ENCODE data around the gene NPBWR2. TPM values are rescaled to one million over a fixed set of nuclear protein-coding genes. Genes with fewer than 3 reads are reported as not detected.
A peak's percentile ranks its signal among the peaks of the same experiment; 100 is the strongest.

Gene NPBWR2
- total and polyA plus RNA-seq, 2 experiments from 2014 or later = not detected

- Histone ChIP-seq H3K4me2 (no peak overlapping the region), H3K4me3 (no peak overlapping the region), H3K9me2 (ENCODE audit: insufficient read depth) (no peaks in the 10 kb centered on the region), H4K20me1 (replicated peaks; ENCODE audit: insufficient read depth) (no peaks in the 10 kb centered on the region), H3K79me2 (replicated peaks; ENCODE audit: insufficient read depth) (no peaks in the 10 kb centered on the region), H3K27ac (ENCODE audit: low read depth) (no peak overlapping the region), H3K4me1 (ENCODE audit: insufficient read depth) (no peaks in the 10 kb centered on the region), H3F3A (replicated peaks; ENCODE audit: low read depth) (peaks cover 7% of the 10 kb centered on the region), H2AFZ (no peak overlapping the region), H3K27me3 (ENCODE audit: insufficient read depth) (peaks cover 17% of the 10 kb centered on the region), H3K36me3 (ENCODE audit: insufficient read depth) (no peaks in the 10 kb centered on the region)
- TF ChIP-seq, protein P1, sequence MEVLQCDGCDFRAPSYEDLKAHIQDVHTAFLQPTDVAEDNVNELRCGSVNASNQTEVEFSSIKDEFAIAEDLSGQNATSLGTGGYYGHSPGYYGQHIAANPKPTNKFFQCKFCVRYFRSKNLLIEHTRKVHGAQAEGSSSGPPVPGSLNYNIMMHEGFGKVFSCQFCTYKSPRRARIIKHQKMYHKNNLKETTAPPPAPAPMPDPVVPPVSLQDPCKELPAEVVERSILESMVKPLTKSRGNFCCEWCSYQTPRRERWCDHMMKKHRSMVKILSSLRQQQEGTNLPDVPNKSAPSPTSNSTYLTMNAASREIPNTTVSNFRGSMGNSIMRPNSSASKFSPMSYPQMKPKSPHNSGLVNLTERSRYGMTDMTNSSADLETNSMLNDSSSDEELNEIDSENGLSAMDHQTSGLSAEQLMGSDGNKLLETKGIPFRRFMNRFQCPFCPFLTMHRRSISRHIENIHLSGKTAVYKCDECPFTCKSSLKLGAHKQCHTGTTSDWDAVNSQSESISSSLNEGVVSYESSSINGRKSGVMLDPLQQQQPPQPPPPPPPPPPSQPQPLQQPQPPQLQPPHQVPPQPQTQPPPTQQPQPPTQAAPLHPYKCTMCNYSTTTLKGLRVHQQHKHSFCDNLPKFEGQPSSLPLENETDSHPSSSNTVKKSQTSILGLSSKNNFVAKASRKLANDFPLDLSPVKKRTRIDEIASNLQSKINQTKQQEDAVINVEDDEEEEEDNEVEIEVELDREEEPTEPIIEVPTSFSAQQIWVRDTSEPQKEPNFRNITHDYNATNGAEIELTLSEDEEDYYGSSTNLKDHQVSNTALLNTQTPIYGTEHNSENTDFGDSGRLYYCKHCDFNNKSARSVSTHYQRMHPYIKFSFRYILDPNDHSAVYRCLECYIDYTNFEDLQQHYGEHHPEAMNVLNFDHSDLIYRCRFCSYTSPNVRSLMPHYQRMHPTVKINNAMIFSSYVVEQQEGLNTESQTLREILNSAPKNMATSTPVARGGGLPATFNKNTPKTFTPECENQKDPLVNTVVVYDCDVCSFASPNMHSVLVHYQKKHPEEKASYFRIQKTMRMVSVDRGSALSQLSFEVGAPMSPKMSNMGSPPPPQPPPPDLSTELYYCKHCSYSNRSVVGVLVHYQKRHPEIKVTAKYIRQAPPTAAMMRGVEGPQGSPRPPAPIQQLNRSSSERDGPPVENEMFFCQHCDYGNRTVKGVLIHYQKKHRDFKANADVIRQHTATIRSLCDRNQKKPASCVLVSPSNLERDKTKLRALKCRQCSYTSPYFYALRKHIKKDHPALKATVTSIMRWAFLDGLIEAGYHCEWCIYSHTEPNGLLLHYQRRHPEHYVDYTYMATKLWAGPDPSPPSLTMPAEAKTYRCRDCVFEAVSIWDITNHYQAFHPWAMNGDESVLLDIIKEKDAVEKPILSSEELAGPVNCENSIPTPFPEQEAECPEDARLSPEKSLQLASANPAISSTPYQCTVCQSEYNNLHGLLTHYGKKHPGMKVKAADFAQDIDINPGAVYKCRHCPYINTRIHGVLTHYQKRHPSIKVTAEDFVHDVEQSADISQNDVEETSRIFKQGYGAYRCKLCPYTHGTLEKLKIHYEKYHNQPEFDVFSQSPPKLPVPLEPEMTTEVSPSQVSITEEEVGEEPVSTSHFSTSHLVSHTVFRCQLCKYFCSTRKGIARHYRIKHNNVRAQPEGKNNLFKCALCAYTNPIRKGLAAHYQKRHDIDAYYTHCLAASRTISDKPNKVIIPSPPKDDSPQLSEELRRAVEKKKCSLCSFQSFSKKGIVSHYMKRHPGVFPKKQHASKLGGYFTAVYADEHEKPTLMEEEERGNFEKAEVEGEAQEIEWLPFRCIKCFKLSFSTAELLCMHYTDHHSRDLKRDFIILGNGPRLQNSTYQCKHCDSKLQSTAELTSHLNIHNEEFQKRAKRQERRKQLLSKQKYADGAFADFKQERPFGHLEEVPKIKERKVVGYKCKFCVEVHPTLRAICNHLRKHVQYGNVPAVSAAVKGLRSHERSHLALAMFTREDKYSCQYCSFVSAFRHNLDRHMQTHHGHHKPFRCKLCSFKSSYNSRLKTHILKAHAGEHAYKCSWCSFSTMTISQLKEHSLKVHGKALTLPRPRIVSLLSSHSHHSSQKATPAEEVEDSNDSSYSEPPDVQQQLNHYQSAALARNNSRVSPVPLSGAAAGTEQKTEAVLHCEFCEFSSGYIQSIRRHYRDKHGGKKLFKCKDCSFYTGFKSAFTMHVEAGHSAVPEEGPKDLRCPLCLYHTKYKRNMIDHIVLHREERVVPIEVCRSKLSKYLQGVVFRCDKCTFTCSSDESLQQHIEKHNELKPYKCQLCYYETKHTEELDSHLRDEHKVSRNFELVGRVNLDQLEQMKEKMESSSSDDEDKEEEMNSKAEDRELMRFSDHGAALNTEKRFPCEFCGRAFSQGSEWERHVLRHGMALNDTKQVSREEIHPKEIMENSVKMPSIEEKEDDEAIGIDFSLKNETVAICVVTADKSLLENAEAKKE (CRISPR knock-in tag; IDR thresholded peaks at IDR 0.05) = no peak
- TF ChIP-seq REST (IDR thresholded peaks at IDR 0.05; ENCODE audit: unreplicated experiment) = no peak
- TF ChIP-seq ZNF331 (CRISPR knock-in tag; IDR thresholded peaks at IDR 0.05; ENCODE audit: low read depth) = no peak
- TF ChIP-seq ZNF114 (CRISPR knock-in tag; IDR thresholded peaks at IDR 0.05) = no peak
- TF ChIP-seq NANOG (IDR thresholded peaks at IDR 0.05; ENCODE audit: borderline replicate concordance) = no peak
- TF ChIP-seq, protein P2, sequence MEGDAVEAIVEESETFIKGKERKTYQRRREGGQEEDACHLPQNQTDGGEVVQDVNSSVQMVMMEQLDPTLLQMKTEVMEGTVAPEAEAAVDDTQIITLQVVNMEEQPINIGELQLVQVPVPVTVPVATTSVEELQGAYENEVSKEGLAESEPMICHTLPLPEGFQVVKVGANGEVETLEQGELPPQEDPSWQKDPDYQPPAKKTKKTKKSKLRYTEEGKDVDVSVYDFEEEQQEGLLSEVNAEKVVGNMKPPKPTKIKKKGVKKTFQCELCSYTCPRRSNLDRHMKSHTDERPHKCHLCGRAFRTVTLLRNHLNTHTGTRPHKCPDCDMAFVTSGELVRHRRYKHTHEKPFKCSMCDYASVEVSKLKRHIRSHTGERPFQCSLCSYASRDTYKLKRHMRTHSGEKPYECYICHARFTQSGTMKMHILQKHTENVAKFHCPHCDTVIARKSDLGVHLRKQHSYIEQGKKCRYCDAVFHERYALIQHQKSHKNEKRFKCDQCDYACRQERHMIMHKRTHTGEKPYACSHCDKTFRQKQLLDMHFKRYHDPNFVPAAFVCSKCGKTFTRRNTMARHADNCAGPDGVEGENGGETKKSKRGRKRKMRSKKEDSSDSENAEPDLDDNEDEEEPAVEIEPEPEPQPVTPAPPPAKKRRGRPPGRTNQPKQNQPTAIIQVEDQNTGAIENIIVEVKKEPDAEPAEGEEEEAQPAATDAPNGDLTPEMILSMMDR (conservative IDR thresholded peaks at IDR 0.05; ENCODE audit: low read depth in 2 of 2) = no peak
- no peak for TF ChIP-seq EZH2phosphoT487 (IDR thresholded peaks at IDR 0.05; ENCODE audit: unreplicated experiment)
- TF ChIP-seq, protein P3, sequence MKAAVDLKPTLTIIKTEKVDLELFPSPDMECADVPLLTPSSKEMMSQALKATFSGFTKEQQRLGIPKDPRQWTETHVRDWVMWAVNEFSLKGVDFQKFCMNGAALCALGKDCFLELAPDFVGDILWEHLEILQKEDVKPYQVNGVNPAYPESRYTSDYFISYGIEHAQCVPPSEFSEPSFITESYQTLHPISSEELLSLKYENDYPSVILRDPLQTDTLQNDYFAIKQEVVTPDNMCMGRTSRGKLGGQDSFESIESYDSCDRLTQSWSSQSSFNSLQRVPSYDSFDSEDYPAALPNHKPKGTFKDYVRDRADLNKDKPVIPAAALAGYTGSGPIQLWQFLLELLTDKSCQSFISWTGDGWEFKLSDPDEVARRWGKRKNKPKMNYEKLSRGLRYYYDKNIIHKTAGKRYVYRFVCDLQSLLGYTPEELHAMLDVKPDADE (IDR thresholded peaks at IDR 0.05) = no peak
- no peak for ATAC-seq
- peak overlapping the region; percentile 3; the same call in 1 of the 3 replicates for H3K4me3 Mint-ChIP-seq
- peaks cover 11% of the 10 kb centered on the region for H3K4me1 Mint-ChIP-seq
- peaks cover 24% of the 10 kb centered on the region for H3K27me3 Mint-ChIP-seq (ENCODE audit: insufficient read depth, low read depth, poor library complexity)
- no peaks in the 10 kb centered on the region; the same call in 2 of the 3 replicates for H3K36me3 Mint-ChIP-seq (ENCODE audit: low read depth)
- peak; percentile 19 for DNase-seq (ENCODE audit: low spot score)
- peaks cover 5% of the 10 kb centered on the region; the same call in 2 of the 3 replicates for H3K9me3 Mint-ChIP-seq
- no peak overlapping the region for H3K27ac Mint-ChIP-seq
Measured at GRCh38 chr20:64103871-64104666, 3.3 kb downstream of the NPBWR2 start.

Measured in GM23338 (cell line).